NCI-H1092 treated with DMSO at 0.1 percent for 48 hours (cell line): ENCODE measurements around the gene ZNF385D.

Experiments
- DNase-seq: peaks from one replicate; lab custom pipeline; 2025; lab: John Stamatoyannopoulos, UW

The ZNF385D gene

GRCh38 chr3:21449738-21450137 lies 301.3 kb downstream of the ZNF385D start:
- DNase-seq: no peak

DNA sequence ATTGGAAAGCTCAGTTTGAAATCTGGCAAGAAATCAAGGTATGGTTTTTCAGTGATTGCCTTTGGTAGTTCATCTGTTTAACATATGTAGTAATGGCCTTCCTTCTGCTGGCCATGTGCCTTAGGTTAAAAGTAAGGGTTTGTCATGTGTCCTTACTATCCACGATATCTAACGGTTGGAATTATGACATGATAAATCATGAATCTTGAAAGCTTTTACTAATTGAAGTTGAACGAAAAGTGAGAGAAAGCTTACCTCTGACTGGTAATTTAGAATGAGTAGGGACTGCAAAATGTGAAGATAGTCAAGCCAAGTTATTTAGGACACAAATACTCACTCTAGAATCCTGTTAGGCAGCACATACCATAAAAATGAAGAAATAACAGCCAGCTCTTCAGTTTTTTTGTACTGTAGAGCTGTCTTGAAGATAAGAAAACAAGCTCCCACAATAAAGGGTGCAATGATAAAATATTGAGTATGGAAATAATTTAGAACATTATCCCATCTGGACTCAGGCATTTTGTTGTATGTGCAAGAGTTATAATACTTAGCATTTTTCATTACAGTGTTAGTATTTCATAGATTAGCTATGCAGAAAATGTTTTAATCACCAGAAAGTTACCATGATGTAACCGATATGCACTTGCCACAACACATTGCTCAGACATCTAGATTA lies 303.4 kb downstream of the ZNF385D start:
- DNase-seq: no peak

DNA sequence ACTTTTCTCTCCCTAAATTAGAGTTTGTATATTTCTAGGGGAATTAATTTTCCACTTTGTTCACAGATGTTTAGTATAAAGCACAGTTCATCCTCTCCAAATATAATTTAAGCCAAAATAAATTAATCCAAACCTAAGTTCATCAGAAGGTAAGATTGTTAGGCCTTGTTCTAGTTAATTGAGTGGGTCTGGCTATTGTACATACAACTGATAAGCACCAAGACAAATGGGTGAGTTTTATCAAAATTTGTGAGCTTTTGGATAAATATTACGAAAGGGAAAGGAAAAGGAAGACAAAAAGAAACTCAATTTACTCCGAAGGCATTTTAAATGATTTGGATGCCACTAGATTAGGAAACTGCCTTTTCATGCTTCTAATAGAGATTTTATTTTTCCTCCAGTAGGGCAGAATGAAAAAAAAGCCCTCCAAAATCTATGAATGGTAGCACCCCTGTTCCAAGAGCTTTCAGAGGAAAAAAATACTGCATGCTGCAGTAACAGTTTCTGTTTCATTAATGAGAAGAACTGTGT lies 304.0 kb downstream of the ZNF385D start:
- DNase-seq: no peak

- DNase-seq: no peak
Measured at GRCh38 chr3:21446027-21446426, 305.0 kb downstream of the ZNF385D start.

DNA sequence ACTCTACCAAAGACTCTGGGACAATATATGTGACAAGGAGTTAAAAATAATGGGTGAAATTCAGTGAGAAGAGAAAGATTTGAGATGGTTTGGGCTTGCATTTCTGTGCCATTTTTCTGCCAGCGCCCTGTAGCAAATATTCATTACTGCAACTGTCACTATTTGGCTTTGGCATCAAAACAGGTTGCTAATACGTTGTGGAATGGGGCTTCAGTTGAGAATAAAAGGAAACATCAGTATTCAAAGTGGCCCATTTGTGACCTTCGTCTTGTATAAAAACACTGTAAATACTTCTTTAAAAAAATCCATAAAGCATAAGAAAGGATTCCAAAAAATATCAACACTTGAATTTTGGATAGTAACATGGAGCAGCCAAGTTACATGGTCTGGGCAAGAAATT lies 309.2 kb downstream of the ZNF385D start:
- DNase-seq: no peak

DNA sequence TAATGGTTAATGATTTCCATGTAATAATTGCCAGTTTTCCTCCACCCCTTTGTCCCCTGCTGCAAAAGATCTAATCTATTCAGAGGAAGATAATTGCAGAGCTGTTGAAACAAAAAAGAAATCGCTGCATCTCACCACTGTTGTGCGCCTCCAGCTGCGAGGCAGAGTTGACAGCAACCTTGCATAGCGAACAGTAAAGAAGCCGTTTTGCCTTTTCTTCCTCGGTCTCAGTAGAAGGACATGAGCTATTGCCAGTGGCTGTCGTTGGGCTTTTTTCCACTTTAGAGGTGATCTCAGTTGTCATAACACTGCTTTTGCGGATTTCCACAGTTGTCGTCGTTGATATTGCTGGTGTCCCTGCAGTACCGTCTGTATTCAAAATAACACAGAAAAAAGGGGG lies 314.2 kb downstream of the ZNF385D start:
- DNase-seq: no peak

DNA sequence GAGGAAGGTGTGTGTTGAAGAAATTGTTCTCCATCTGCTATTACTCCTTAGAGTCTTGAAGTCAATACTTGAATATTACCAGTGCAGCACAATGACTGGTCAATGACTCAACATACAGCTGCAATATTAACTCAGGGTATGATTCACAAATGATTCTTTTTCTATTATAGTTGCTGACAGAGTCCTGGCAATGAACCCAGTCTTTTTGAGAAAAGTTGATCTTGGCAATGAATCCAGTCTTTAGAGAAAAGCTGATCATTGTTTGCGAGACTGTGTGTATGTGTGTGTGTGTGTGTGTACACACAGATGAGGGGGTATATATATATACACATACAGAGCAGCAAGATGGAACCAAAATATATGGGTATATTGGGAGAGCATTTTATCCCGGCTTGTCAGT lies 315.1 kb downstream of the ZNF385D start:
- DNase-seq: peak; percentile 0

DNA sequence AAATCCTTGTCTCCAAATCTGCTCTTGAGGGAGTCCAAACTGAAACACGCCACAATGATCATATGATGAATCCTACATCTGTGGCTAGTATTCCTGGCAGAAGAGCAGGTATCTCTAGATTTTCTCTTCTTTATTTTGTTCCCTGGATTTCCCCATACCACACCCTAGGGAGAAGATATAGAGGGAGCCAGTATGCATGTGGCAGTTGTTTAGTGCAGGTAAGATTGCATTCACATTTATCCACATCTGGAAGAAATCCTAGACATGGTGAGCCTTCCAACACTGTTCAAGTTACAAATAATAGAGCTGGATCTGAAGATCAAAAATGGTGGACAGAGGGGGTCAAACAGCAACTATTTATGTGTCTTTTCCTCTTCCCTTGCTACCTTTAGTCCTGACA lies 316.7 kb downstream of the ZNF385D start:
- no peak for DNase-seq

DNA sequence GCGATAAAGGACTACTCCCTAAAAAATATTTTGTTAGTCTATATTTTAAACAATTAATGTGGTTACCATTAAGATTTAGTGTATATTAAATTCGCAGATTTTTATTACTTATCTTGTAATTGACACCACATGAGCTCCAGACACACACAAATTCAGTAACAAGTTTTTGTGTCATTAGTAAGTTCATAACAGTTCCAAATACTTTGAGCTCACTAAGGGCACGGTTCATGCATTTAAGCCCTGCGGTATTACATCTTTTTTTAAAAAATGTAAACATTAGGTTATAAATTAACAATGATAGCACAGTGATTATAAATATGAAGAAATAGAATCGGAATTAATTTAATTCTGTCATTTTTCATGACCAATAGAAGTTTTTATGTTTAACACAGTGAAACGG lies 317.3 kb downstream of the ZNF385D start:
- DNase-seq: no peak

GRCh38 chr3:21426920-21427319 lies 324.1 kb downstream of the ZNF385D start:
- DNase-seq: no peak

- no peak for DNase-seq
Measured at GRCh38 chr3:21425715-21426114, 325.3 kb downstream of the ZNF385D start.

DNA sequence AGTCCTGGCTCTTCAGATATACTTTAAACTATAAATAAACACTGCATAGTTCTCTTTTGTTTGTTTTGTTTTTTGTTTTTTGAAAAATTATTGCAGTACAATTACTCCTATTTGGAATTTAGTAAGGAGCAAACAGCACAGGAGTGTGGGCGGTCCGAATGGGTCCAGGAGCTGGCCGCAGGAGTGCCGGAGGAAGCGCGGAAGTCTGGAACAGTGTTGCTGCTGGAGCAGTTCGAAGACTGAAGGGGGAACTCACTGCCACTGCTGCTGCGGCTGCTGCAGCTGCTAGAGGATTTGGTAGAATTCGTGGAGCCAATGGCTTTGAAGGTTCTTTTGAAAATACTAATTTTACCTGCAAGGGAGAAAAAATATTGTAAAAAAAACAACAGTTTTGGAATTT lies 329.9 kb downstream of the ZNF385D start:
- DNase-seq: no peak

DNA sequence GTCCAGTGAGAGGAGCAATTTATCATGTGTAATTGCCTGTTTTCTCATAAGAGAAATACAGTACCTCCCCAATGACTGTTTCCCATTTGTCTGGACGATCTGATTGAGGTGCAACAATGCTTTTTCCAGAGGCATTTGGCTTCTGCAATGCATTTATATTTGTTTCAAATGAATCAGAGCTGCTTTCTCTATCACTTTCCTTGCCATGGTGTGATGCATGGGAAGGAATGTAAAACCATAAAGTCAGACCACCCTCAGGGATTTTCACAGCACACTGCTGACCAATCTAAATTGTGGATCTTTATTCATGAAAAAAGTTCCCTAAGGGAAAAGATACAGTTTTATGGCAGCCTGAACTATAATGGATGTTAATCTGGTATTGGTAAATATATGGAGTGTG lies 333.0 kb downstream of the ZNF385D start:
- DNase-seq: no peak

DNA sequence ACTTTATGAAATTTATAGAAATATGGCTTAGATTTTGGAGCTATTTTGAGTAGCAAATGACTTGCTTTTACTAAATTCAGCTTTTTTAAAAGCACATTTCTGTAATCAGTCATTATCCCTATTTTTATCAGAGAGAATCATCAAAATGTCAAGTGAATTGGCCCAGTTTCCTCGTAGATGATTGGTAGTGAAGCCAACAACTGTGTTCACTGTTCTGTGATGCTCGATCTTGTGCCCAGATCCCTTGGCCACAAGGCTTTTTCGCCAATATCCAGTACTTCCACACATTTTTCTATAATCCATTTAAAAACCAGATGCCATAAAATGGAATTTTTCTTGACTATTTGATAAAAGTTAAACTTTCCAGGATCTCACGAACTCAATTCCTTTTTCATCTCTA lies 336.5 kb downstream of the ZNF385D start:
- no peak for DNase-seq

GRCh38 chr3:21411058-21411457 lies 340.0 kb downstream of the ZNF385D start:
- no peak for DNase-seq

- no peak for DNase-seq
Measured at GRCh38 chr3:21409401-21409800, 341.6 kb downstream of the ZNF385D start.

DNA sequence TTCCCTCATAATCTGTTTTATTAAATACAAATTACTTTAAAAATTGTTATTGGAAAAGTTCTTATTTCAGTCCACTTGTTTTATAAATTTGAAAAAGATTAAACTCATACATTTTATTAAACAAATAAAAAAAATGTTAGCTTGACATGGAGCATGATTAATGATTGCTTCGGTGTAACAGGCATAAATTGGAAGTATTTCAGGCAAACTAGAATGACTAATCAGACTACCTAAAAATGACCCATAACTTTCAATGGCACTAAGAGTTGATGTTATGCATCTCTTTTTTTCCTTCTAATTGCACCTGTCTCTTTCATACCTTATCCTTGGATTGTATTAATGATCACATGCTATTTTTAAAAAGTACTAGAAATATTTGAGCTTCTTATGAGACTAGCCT lies 343.3 kb downstream of the ZNF385D start:
- DNase-seq: no peak

DNA sequence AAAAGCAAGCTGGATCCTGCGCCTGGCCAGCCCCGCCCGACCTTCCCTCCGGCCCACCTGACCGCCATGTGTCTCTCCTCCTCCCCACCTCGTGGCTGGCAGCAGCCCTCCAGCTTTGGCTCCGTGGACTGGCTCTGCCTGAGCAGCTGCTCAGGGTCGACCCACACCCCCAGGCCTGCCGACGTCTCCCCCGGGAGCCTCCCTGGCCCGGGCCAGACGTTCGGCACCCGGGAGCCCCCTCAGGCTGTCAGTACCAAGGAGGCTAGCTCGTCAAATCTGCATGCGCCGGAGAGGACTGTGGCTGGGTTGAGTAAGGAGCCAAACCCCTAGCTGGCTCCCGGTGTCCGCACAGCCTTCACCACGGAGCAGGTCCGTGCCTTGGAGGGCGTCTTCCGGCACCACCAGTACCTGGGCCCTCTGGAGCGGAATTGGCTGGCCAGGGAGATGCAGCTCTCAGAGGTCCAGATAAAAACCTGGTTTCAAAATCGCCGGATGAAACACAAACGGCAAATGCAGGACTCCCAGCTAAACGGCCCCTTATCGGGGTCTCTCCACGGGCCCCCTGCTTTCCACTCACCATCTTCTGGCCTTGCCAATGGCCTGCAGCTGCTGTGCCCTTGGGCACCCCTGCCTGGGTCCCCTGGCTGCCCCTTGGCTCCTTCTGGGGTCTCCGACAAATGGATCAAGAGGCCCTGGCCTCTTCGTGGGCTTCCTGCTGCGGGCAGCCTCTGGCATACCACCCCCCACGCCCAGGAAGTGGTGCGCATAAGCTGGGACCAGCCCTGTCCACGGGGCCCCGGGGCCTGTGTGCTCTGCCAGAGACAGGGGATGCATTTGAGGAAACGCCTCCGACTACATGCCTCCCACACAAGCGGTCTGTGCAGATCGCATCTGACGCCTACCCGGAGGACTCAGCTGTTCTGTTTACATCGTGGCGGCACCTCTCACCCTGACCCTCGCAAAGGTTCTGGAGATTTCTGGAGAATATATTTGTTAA lies 345.0 kb downstream of the ZNF385D start:
- DNase-seq: no peak

DNA sequence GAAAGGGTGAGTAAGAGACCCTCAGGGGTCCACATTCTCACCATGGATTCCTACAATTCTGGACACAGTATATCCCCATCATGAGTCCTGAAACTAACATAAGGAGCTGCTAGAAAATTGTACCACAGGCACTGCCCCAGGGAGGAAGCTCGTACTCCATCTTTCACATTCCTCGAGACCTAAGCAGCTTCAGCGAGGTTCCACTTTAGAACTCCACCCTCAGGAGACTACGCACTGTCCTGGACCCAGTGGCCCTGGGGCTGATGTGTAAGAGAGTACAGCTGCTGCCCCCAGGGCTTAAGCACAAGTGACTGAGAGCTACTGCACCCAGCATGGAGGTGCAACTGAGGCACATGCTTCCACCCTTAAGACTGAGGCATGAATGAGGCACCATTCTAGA lies 352.5 kb downstream of the ZNF385D start:
- no peak for DNase-seq

- no peak for DNase-seq
Measured at GRCh38 chr3:21393683-21394311, 357.2 kb downstream of the ZNF385D start.

GRCh38 chr3:21392526-21392925 lies 358.5 kb downstream of the ZNF385D start:
- DNase-seq: no peak

DNA sequence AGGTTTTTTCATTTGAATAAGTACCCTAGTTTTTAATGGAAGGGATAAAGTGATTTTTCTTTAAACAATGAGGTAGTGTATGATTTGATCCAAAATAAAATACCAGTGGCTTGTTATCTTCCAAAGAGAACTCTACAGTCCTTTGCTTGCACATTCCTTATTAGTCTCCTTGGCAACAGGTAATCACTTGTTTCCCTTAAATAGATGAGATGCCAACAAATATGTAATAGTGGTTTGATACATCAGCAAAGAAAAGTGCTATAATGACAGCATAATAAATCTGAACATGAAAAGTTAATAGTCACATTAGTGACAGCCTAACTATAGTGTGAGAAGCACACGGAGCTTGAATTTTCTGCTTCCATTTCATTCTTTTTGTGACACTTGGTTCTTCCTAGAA lies 360.2 kb downstream of the ZNF385D start:
- no peak for DNase-seq

- DNase-seq: no peak
Measured at GRCh38 chr3:21390136-21390535, 360.9 kb downstream of the ZNF385D start.
